Duodenal mucosa (tissue), 2 donors: ENCODE data around the gene NSG2.

ENCODE experiments used
- H3K27ac ChIP-seq: one replicate; pipeline ENCODE4 v1.7.0; 2013; ENCODE audit warnings: low read depth, low read length
- H3K27me3 ChIP-seq, 2 donors: one replicate each; pipeline ENCODE4 v1.7.0; 2013; ENCODE audit warnings: low read length in 2 of 2, control low read depth in 1 of 2; ENCODE audit not compliant: insufficient read depth in 2 of 2, control insufficient read depth in 1 of 2
- H3K36me3 ChIP-seq, 2 donors: one replicate each; pipeline ENCODE4 v1.7.0; 2013; ENCODE audit warnings: low read length in 2 of 2, control low read depth in 1 of 2; ENCODE audit not compliant: insufficient read depth in 2 of 2, control insufficient read depth in 1 of 2
- H3K4me1 ChIP-seq, 2 donors: one replicate each; pipeline ENCODE4 v1.7.0; 2013; ENCODE audit warnings: low read length in 2 of 2, control low read depth in 1 of 2; ENCODE audit not compliant: insufficient read depth in 2 of 2, control insufficient read depth in 1 of 2
- H3K4me3 ChIP-seq, 2 donors: one replicate each; pipeline ENCODE4 v1.7.0; 2013; ENCODE audit warnings: low read length in 2 of 2, low read depth in 1 of 2
- H3K9ac ChIP-seq, 2 donors: one replicate each; pipeline ENCODE4 v1.7.0; 2013; ENCODE audit warnings: low read length in 2 of 2, low read depth in 1 of 2
- H3K9me3 ChIP-seq, 2 donors: one replicate each; pipeline ENCODE4 v1.7.0; 2013; ENCODE audit warnings: low read length in 2 of 2, control low read depth in 1 of 2; ENCODE audit not compliant: control insufficient read depth in 1 of 2

The NSG2 gene

DNA sequence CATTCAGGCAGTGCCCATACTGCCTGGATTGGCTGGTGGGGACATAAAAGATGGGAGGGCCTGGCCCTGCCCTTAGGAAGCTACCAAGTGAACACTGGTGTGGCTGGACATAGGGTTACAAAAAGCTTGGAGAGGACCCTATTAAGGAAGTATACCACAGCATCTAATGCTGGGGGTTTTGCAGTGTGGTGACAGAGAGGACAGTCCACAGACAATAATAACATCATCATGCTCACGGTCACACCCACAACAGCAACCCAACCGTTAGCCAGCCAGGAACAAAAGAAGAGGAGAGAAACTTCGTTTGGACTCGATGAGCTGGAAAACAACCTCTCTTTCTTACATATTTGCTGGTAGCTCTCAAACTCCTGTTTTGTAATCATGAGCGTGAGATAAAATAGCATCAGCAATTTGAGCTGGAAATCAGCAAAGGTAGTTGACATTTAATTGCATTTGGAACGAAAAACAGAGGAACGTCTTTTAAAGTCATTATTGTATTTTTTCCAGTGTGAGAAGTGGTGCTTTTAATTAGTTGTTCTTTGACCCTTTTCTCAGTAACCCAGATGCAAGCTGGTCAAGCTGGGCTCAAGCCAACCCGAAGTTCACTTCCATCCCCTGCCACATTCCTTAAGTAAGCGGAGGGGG lies 73.4 kb downstream of the NSG2 start:
- Histone ChIP-seq H3K4me1 (no peaks in the 10 kb centered on the region), H3K36me3 (no peaks in the 10 kb centered on the region), H3K27ac (no peak overlapping the region), H3K9me3 (no peaks in the 10 kb centered on the region), H3K27me3 (no peaks in the 10 kb centered on the region), H3K4me3 (no peak overlapping the region), H3K9ac (no peak overlapping the region)

DNA sequence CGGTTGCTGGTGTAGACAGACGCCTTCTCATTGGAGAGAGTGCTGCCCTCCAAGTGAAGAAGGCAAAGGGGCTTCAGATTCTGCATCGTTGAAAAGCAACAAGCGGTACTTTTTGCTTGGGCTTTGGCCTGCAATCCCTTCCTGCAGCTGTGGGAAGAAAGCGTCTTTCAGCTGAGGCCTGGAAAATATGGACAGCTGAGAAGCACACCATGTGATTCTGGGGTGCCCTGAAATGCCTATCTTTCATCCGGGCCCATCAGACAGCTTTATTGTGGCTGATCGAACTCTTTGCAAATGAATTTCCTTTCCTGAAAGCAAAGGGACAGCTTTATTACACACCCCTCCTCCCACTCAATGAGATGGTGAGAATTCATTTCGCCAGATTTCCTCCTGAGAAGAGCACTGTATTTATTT lies 74.0 kb downstream of the NSG2 start:
- Histone ChIP-seq H3K27ac (no peak overlapping the region), H3K36me3 (no peaks in the 10 kb centered on the region), H3K4me3 (no peak overlapping the region), H3K9me3 (no peaks in the 10 kb centered on the region), H3K27me3 (no peaks in the 10 kb centered on the region), H3K4me1 (no peaks in the 10 kb centered on the region), H3K9ac (no peak overlapping the region)

DNA sequence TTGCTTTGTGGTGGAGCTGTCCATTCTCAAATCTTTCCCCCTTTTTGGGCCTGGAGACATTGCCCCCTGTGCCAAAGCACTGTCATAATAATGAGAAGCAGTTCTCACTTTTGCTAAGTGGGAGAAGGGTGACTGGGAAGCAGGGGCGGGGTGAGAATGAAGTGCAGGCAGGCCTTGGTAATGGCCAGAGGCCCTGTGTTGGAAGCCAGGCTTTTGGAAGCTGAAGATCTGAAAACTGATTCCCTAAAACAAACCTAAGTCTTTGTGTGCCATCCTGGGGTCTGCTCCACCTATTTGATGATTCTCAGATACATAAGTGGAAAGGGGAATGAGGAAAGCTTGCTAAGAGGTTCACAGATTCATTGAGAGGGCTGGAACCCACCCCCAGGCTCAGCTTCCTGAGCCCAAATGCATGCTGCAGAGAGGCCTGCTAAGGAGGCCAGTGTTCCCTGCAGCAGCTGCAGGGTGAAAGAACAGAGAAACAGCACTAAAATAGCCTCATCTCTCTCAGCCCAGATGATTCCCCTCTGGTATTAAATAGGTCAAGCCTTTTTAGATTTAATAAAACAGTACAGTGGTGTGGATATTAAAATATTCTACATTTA lies 75.0 kb downstream of the NSG2 start:
- Histone ChIP-seq H3K27me3 (no peaks in the 10 kb centered on the region), H3K36me3 (no peaks in the 10 kb centered on the region), H3K9ac (no peak overlapping the region), H3K27ac (no peak overlapping the region), H3K4me1 (no peaks in the 10 kb centered on the region), H3K4me3 (no peak overlapping the region), H3K9me3 (peaks cover 0 to 2% of the 10 kb centered on the region in 2 donors)

DNA sequence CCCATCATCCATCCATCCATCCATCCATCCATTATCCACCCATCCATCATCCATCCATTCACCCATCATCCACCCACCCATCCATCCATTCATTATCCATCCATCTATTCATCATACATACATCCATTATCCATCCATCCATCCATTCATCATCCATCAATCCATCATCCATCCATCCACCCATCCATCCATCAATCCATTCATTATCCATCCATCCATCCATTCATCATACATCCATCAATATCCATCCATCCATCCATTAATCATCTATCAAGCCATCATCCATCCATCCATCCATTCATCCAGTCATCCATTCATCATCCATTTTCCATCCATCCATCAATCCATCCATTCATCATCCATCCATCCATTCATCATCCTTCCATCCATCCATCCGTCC lies 89.0 kb downstream of the NSG2 start:
- Histone ChIP-seq H3K36me3 (no peaks in the 10 kb centered on the region), H3K9me3 (no peaks in the 10 kb centered on the region), H3K27me3 (no peaks in the 10 kb centered on the region), H3K4me1 (no peaks in the 10 kb centered on the region), H3K27ac (no peak overlapping the region), H3K9ac (no peak overlapping the region), H3K4me3 (no peak overlapping the region)

DNA sequence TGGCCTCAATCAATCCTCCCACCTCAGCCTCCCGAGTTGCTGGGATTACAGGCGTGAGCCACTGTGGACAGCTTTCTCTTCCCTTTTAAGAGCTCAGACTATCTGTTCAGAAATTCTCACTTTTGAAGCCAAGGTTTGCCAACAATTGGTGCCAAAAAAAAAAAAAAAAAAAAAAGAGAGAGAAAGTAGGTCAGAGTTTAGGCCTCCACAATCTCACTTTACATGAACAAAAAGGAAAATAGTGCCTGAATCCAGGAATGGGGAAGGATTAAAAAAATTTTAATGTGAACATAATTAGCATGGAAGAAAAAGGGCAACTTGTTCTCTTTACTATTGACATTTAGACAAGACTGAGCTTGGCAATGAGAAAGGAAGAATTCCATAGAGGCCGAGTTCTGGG lies 94.1 kb downstream of the NSG2 start:
- Histone ChIP-seq H3K36me3 (no peaks in the 10 kb centered on the region), H3K4me3 (no peak overlapping the region), H3K4me1 (no peaks in the 10 kb centered on the region), H3K27me3 (no peaks in the 10 kb centered on the region), H3K27ac (no peak overlapping the region), H3K9ac (no peak overlapping the region), H3K9me3 (no peaks in the 10 kb centered on the region)

DNA sequence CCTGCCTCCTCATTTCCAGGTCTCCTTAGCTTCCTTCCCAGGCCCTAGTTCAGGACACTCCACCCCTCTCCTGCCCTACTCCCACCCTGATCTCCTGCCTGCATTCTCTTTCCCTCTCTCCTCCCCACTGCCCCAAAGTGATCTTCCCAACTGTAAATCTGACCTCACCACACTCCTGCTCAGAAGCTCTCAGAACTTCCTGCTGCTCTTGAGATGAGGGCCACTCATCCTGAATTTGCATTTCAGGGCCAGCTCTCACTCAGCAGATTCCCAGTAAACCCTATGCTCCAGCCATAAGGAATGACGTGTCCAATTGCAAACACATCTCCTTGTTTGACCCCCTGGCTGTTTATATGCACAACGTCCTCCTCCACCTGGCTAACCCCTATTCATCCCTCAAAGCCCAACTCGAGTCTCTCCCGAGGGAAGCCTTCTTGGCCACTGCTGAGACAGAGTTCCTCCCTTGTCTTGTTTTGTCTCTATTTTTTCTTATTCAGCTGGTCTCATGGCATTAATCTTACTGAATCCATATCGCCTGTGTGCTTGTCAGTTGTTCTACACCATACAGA lies 95.0 kb downstream of the NSG2 start:
- Histone ChIP-seq H3K9me3 (no peaks in the 10 kb centered on the region), H3K4me1 (no peaks in the 10 kb centered on the region), H3K4me3 (no peak overlapping the region), H3K27me3 (no peaks in the 10 kb centered on the region), H3K36me3 (no peaks in the 10 kb centered on the region), H3K9ac (no peak overlapping the region), H3K27ac (no peak overlapping the region)

DNA sequence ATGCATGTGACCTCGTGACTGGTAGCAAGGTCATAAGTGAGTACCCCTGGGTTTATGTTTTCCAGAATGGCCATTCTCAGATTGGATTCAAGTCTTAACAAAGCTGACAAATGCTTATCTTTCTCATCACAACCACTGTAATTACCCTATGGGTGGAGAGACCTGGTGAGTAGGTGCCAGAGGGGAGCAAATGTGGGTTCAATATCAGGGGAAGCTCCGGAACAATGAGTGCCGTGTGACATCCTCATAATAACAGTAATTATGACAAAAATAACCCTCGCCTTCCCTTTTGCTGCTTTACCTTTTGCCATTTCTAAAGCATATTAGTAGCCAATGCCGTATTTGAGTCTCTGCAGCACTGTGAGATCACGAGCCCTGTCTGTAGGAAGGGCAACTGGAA lies 95.9 kb downstream of the NSG2 start:
- Histone ChIP-seq H3K9ac (no peak overlapping the region), H3K27me3 (no peaks in the 10 kb centered on the region), H3K4me1 (no peaks in the 10 kb centered on the region), H3K9me3 (no peaks in the 10 kb centered on the region), H3K36me3 (no peaks in the 10 kb centered on the region), H3K27ac (no peak overlapping the region), H3K4me3 (no peak overlapping the region)

DNA sequence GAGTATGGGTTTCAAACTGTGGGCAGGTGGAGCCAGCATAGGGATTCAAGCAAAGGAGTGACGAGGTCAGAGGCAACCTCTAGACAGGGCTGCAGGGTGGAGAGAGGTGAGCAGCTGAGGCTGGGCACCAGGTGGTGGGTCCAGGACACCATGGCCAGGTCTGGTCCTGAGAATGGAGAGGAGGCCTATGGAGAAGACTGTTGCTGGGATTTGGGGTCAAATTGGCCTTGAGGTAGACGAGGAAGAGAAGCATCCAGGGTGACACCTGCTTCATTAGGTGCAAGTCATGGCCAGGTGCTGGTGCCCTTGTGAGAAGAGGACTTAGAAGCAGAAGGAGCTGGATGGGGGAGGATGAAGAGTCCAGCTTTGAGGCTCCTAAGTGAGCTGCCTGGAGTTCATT lies 99.6 kb downstream of the NSG2 start:
- no peak overlapping the region for H3K4me3 ChIP-seq
- H3K36me3 ChIP-seq, result no peaks in the 10 kb centered on the region
- no peak overlapping the region for H3K9ac ChIP-seq
- H3K27ac ChIP-seq, result no peak overlapping the region
- no peaks in the 10 kb centered on the region for H3K4me1 ChIP-seq
- peaks cover 0 to 3% of the 10 kb centered on the region in 2 donors for H3K27me3 ChIP-seq
- no peaks in the 10 kb centered on the region for H3K9me3 ChIP-seq

DNA sequence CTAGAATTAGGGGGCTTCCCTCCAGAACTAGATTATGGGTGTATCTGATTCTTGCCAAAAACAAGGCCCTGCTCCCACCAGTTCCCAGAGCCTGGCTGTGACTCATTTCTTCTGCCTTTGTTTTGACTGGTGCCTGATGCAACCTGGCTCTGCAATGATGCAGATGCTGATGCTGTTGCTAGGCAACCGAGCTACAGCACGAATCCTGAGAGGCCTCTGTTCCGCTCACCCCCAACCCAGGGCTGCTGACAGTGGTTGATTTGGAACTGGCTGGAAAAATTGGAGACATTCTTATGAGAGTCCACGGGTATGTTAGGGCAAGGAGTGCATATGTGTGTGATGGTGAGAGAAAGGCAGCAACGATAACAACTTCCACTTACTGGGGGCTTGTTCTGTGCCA lies 100.3 kb downstream of the NSG2 start:
- no peak overlapping the region for H3K27ac ChIP-seq
- H3K9ac ChIP-seq, result no peak overlapping the region
- H3K9me3 ChIP-seq, result no peaks in the 10 kb centered on the region
- H3K27me3 ChIP-seq, result peaks cover 0 to 4% of the 10 kb centered on the region in 2 donors
- no peak overlapping the region for H3K4me3 ChIP-seq
- no peaks in the 10 kb centered on the region for H3K36me3 ChIP-seq
- no peaks in the 10 kb centered on the region for H3K4me1 ChIP-seq

DNA sequence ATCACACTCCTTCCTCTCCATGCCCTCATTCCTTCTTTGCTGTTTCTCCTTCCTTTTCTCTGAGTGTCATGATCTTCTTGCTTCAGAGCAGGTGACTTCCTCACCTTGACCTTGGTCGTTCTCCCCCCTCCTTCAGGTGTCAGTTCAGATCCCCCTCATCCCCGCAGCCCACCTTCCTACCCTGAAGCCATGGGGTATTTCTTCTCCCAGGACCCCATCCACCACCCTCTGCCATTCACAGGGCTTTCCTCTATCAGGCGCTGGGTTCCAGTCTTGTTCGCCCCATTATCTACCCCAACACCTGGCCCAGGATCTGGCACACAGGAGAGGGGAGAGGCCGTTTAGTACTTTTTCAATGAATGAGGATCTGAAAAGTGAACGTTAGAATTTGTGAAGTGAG lies 101.0 kb downstream of the NSG2 start:
- no peaks in the 10 kb centered on the region for H3K36me3 ChIP-seq
- H3K27me3 ChIP-seq, result peaks cover 0 to 4% of the 10 kb centered on the region in 2 donors
- no peaks in the 10 kb centered on the region for H3K9me3 ChIP-seq
- no peaks in the 10 kb centered on the region for H3K4me1 ChIP-seq
- no peak overlapping the region for H3K4me3 ChIP-seq
- H3K27ac ChIP-seq, result no peak overlapping the region
- no peak overlapping the region for H3K9ac ChIP-seq
